ENCODE data around the gene URB1. TPM values are rescaled to one million over a fixed set of nuclear protein-coding genes. Genes with fewer than 3 reads are reported as not detected.
A peak's percentile ranks its signal among the peaks of the same experiment; 100 is the strongest.

Gene URB1
- total RNA-seq, 2 experiments from 2014 or later = 15.8 to 16.5 TPM

DNA sequence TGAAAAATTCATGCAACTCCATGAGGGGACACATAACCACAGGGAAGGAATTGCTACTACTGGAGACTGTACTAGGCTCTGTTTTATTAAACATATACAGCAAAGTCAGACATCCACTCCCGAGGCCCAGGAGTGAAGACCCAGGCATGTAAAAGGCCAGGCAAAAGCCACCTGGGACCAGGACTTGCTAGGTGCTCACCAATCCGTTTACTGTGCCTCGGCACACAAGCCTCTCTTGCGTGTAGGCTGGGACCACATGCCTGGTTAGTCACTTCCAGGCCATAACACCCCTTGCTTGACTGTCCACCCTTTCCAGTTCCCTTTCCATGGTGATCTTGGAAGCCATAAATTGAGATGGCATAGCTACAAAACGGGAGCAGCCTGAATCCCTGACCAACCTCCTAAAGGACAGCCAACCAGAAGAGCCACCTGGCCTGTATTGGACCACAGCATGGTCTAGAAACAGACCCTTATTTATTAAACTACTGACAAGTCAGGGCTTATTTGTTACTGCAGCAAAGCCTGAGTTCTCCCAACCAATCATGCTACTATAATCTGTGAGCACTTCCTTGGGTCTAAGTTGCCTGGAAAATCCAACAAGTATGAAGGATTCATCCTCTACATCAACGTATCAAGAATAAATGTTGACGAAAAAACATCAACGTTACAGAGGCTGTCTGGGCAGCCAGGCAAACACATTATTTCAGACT lies 39.7 kb downstream of the URB1 start:
- POLR2A ChIA-PET = no interaction called here
- H3K36me3 Mint-ChIP-seq = peaks cover 27% of the 10 kb centered on the region

DNA sequence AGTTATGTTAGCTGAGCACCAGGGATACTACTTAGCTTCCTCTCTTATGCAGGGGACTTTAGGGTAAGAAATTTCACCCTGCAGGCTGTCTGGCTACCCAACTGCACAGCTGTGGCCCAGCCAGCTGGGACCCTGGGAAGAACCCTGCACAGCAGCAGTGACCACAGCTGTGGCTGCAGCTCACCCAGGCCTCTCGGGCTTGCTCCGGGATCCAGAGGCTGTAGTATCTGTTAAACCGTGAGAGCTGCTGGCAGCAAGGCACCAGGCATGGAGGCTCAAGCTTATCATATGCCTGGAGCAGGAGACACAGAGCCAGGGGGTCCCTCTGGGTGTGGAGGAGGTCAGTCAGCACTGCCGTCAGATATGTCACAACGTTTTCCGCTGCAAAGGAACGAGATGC lies 40.3 kb downstream of the URB1 start:
- Mint-ChIP-seq H3K27ac (no peak overlapping the region), H3K9me3 (no peaks in the 10 kb centered on the region), H3K27me3 (no peaks in the 10 kb centered on the region), H3K4me1 (peaks cover 7% of the 10 kb centered on the region), H3K4me3 (no peak overlapping the region), H3K36me3 (peaks cover 31% of the 10 kb centered on the region)
- ATAC-seq (ENCODE audit: low read depth) (no peak), DNase-seq (no peak)
- POLR2A ChIA-PET = no interaction called here

More for the DNA sequence above, 39.7 kb downstream of the URB1 start:
- peaks cover 7% of the 10 kb centered on the region for H3K4me1 Mint-ChIP-seq
- no peaks in the 10 kb centered on the region for H3K9me3 Mint-ChIP-seq
- ATAC-seq (ENCODE audit: low read depth) = no peak
- no peak for DNase-seq
- no peak overlapping the region for H3K4me3 Mint-ChIP-seq
- no peak overlapping the region for H3K27ac Mint-ChIP-seq
- H3K27me3 Mint-ChIP-seq = no peaks in the 10 kb centered on the region

DNA sequence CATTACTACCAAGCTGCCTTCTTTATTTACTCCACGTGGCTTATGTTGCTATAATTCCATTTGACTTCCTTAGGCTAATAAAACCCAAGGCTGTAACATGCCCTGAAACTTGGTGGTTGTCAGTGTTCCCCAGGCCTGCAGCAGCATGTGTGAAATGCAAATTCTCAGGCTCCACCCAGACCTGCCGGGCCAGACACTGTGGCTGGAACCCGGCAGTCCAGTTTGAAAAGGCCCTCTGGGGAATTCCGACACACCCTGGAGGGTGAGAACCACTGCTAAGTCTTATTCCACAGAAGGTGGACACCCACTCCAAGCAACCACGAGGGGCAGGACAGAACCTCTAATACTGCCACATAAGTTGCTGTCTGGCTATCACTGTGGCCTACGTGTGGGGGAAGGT lies 41.4 kb downstream of the URB1 start:
- no peaks in the 10 kb centered on the region for H3K27me3 Mint-ChIP-seq
- POLR2A ChIA-PET = no interaction called here
- H3K4me1 Mint-ChIP-seq = peaks cover 7% of the 10 kb centered on the region
- H3K9me3 Mint-ChIP-seq = no peaks in the 10 kb centered on the region
- DNase-seq = no peak
- H3K36me3 Mint-ChIP-seq = peaks cover 41% of the 10 kb centered on the region
- H3K27ac Mint-ChIP-seq = no peak overlapping the region
- H3K4me3 Mint-ChIP-seq = no peak overlapping the region
- no peak for ATAC-seq (ENCODE audit: low read depth)

DNA sequence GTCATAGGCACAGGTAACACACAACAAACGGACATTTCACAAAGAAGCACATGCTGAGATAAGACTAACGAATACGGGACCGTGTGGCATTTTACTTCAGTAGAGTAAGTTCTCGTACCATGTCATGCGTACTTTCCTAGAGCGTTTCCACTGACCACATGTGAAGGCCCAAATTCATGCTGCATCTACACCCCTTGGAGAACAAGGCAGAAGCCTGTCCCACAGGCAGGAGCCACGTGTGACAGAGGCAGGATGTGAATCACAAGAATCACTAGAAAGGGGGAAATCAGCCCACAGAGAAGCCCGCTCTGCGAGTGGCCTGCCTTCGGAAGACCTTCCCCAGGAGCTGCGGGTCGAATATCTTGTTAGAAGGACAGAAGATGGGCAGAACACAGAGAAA lies 41.8 kb downstream of the URB1 start:
- POLR2A ChIA-PET = no interaction called here

DNA sequence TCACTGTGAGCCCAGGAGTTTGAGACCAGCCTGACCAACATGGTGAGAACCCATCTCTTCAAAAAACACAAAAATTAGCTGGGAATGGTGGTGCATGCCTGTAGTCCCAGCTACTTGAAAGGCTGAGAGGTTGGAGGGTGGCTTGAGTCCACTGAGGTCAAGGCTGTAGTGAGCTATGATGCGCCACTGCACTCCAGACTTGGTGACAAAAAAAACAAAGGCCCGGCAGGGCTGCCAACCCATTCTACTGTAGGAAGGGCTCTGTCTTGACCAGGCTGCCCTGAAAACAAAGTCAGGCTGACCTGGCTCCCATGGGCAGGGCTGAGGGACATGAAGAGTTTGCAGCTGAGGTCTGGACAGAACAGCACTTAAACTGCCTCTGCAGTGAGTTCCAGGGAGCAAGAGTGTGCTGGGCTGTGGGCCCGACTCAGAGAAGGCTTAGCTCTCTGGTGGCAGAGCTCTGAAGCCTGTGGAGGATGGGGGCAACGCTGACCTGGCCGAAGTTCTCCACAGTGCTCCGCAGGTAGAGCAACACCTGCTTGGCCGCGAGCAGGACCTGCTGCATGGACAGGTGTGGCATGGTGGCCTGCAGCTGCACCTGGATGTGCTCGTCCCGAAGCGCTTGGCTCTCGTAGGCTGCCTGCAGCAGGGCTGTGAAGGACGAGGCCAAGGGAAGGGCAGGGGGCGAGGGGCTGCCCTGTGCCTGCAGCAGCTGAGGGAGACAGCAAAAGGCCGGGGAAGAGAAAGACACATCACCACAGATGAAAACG lies 42.4 kb downstream of the URB1 start:
- H3K36me3 Mint-ChIP-seq = peaks cover 45% of the 10 kb centered on the region
- ATAC-seq (ENCODE audit: low read depth) = no peak
- H3K4me1 Mint-ChIP-seq = peaks cover 7% of the 10 kb centered on the region
- POLR2A ChIA-PET = no interaction called here
- H3K27ac Mint-ChIP-seq = peak overlapping the region; percentile 30
- no peak overlapping the region for H3K4me3 Mint-ChIP-seq
- H3K27me3 Mint-ChIP-seq = no peaks in the 10 kb centered on the region
- H3K9me3 Mint-ChIP-seq = no peaks in the 10 kb centered on the region
- no peak for DNase-seq

More for the DNA sequence above, 41.8 kb downstream of the URB1 start:
- ATAC-seq (ENCODE audit: low read depth) (no peak), DNase-seq (no peak)
- Mint-ChIP-seq H3K9me3 (no peaks in the 10 kb centered on the region), H3K4me1 (peaks cover 7% of the 10 kb centered on the region), H3K27me3 (no peaks in the 10 kb centered on the region), H3K27ac (peak overlapping the region; percentile 30), H3K36me3 (peaks cover 44% of the 10 kb centered on the region), H3K4me3 (no peak overlapping the region)

DNA sequence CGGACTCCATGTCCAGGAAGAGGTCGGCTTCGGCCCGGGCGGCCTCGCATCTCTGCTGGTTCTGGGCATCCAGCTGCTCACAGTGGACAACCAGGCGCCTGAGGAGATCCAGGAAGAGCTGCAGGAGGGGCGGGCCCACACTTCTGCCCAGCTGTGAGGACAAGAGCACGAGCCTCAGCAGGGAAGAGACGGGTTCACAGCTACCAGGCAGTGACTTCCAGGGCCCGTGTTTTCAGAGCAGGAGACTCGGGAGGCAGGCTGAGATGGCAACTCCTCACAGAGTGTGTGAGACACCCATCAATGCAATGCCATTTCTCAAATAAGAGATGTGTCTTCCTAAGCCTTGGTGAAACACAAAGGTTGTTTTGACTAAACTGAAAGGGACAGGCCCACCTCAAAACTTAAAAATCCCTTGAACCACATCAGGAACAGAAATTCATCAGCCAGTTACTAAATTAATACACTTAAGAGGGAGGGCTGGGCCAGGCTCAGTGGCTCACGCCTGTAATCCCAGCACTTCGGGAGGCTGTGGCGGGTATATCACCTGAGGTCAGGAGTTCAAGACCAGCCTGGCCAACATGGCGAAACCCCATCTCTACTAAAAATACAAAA lies 43.4 kb downstream of the URB1 start:
- POLR2A ChIA-PET = no interaction called here

DNA sequence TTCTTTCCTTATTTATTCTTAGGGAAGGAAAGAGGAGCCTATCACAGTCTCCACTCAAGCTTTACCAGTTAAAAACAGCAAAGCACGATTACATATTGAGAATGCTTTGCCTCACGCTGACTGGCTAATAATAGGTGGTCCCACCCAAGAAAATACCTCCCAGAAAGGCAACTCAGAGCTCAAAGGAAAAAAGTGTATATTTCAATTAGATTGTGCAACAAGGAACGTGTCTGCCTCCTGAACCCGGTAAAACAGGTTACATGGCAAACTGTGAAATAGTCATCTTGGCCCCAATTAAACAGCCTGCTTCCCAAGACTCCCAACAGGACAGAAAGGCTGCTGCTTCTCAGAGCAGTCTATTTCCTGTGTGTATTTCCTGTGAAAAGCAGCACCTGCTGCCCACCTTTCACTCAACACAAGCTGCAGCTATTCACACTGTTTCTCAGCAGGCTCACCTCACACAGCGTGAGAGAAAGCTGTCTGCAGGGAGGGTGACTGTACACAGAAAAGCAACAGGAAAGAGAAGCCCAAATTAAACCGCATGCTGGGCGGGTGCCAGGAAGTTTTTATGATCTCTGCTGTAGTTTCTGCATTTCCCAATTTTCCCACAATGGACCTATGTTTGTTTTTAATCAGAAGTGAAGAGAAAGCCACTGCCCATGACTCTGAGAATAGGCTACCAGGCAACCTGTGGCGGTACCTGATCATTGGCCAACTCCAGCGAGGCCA lies 44.0 kb downstream of the URB1 start:
- POLR2A ChIA-PET = no interaction called here
- DNase-seq = no peak
- Mint-ChIP-seq H3K27me3 (no peaks in the 10 kb centered on the region), H3K9me3 (peaks cover 8% of the 10 kb centered on the region), H3K4me1 (peaks cover 7% of the 10 kb centered on the region), H3K36me3 (peaks cover 56% of the 10 kb centered on the region), H3K4me3 (no peak overlapping the region), H3K27ac (no peak overlapping the region)
- ATAC-seq (ENCODE audit: low read depth) = no peak

More for the DNA sequence above, 43.4 kb downstream of the URB1 start:
- H3K4me1 Mint-ChIP-seq = peaks cover 7% of the 10 kb centered on the region
- peaks cover 51% of the 10 kb centered on the region for H3K36me3 Mint-ChIP-seq
- no peaks in the 10 kb centered on the region for H3K27me3 Mint-ChIP-seq
- peaks cover 6% of the 10 kb centered on the region for H3K9me3 Mint-ChIP-seq
- no peak for DNase-seq
- H3K4me3 Mint-ChIP-seq = no peak overlapping the region
- no peak for ATAC-seq (ENCODE audit: low read depth)
- H3K27ac Mint-ChIP-seq = no peak overlapping the region

DNA sequence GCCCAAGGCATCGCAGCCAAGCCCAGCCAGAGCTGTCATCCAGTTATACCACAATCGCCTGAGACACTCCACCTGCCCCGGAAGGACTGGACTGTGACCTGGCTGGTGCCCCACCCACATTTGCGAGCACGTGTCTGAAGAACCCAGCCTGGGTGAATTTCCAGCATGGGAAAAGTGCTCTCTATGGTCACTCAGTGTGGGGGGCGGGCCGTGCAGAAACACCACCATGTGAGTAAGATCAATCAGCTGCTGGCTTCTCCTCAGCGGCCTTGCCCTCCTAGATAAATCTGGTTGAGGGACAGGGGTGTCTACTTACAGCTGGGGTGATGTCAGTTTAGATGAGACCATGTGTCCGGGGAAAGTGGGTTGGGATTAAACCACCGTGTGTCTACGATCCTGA lies 44.8 kb downstream of the URB1 start:
- DNase-seq = no peak
- Mint-ChIP-seq H3K27me3 (no peaks in the 10 kb centered on the region), H3K9me3 (peaks cover 8% of the 10 kb centered on the region), H3K36me3 (peaks cover 64% of the 10 kb centered on the region), H3K27ac (no peak overlapping the region), H3K4me1 (peaks cover 7% of the 10 kb centered on the region), H3K4me3 (no peak overlapping the region)
- POLR2A ChIA-PET = no interaction called here
- ATAC-seq (ENCODE audit: low read depth) = no peak

DNA sequence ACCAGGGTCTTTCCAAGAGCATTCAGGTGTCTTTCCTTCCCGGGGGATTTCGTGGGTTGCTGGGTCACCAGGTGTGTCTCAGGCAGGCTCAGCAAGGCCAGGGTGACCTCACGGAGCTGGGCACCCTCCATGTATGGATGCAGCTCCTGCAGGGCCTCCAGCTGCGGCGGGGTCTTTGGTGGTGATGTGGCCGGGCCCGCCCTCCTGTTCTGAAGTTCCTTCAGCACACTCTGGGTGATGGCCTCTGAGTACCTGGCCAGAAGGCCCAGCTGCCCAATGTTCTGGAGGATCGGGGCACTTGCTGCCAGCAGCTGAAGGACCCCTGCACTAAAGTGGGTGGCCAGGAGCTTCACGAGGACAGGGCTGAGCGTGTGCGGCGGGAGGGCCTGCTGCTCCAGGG lies 45.5 kb downstream of the URB1 start:
- H3K4me3 Mint-ChIP-seq = no peak overlapping the region
- peaks cover 64% of the 10 kb centered on the region for H3K36me3 Mint-ChIP-seq
- H3K4me1 Mint-ChIP-seq = peaks cover 7% of the 10 kb centered on the region
- peaks cover 8% of the 10 kb centered on the region for H3K9me3 Mint-ChIP-seq
- peak; percentile 8 for DNase-seq
- POLR2A ChIA-PET = no interaction called here
- ATAC-seq (ENCODE audit: low read depth) = no peak
- H3K27ac Mint-ChIP-seq = no peak overlapping the region
- H3K27me3 Mint-ChIP-seq = no peaks in the 10 kb centered on the region

DNA sequence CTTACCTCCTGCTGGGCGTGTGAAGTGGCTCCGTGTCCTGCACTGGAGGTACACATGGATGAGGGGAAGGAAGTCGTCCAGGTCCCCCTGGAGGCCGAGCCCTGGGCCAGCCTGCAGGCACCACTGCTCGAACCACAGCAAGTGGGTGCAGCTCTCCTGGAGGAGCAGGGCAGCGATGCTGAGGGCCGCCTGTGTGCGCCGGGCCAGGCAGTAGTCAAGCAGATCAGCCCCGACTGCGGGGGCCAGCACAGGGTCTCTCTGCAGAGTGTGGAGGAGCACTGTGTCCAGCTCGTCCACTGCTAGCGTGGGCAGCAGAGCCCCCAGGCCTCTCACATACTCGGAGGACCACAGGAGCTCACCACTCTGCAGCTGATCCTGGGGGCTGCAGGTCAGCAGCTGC lies 45.9 kb downstream of the URB1 start:
- H3K9me3 Mint-ChIP-seq = peaks cover 8% of the 10 kb centered on the region
- no peak overlapping the region for H3K27ac Mint-ChIP-seq
- H3K27me3 Mint-ChIP-seq = no peaks in the 10 kb centered on the region
- no peak for ATAC-seq (ENCODE audit: low read depth)
- POLR2A ChIA-PET = no interaction called here
- H3K36me3 Mint-ChIP-seq = peaks cover 61% of the 10 kb centered on the region
- DNase-seq = no peak
- peaks cover 7% of the 10 kb centered on the region for H3K4me1 Mint-ChIP-seq
- H3K4me3 Mint-ChIP-seq = no peak overlapping the region

DNA sequence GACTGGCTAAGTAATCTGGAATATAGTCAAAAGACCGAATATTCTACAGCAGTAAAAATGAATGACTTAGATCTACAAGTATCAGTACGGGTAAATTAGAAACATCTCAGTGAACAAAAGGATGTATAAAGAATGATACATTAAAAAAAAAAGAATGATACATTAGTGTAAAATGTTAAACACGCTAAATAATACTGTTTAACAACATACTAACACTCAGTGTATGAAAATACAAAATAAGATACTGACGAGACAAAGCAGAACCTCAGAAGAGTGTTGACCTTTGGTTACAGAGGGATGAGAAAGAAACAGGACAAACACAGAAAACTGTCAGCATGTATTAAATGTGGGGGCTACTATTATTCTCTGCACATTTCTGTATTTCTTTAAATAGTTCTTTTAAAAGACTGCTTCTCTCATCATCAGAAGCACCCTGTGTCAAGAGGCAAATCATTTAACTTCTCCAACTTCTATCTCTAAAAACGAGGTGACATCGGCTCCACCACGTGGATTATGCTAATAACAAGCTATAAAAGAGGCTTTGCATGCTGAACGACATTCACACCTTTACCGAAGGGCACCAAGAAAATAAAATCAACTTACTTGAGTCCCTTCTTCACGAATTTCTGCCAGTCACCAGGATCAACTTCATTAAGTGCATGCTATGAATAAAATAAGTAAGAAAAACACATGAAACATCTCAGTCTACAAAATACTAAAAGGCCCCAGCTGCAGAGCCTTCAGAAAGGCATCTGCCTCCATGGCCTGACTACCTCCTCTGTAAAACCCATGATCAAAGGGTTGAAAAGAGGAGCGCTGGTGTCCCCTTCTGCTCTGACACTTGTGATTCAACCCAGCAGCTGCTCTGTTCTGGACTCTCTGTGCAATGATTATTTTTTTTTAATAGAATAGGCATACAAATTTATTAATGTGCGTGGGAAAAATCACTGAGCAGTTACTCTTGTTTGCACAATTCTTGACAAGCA lies 51.7 kb downstream of the URB1 start:
- H3K9me3 Mint-ChIP-seq = peaks cover 8% of the 10 kb centered on the region
- peaks cover 47% of the 10 kb centered on the region for H3K36me3 Mint-ChIP-seq
- H3K27me3 Mint-ChIP-seq = no peaks in the 10 kb centered on the region
- no peak overlapping the region for H3K4me3 Mint-ChIP-seq
- POLR2A ChIA-PET = no interaction called here
- no peak for ATAC-seq (ENCODE audit: low read depth)
- H3K4me1 Mint-ChIP-seq = no peaks in the 10 kb centered on the region
- no peak for DNase-seq
- H3K27ac Mint-ChIP-seq = no peak overlapping the region

DNA sequence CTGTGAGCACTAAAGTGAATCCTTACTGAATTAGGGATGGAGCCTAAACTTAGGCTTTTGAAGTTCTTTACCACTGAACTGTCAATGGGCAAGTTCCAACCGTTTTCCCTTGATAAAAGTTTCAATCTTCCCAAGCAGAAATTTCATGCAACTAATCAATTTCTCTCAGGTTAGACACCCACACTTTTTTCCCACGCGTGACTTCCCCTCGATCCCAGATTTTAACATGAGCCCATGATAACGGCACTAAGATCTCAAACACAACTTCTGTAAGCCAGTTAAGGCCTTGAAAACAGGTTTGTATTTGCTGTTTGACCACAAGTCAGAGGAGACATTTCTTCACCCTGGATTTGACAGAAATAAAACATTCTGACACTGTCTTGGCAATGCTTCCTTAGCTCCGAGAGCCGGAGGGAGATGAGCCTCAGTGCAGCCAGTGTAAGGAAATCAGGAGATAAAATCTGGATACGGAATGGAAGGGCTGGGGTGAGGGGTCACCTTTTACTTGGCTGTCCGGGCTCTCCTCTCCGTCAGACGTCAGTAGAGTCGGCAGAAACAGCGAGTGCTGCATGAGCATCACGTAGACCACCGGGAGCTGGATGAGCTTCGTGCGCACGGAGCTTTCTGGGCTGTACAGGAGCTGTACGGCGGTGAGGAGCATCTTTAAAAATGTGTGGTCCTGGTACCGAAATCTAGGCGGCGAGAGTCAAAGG lies 54.4 kb downstream of the URB1 start:
- Mint-ChIP-seq H3K9me3 (no peaks in the 10 kb centered on the region), H3K4me1 (no peaks in the 10 kb centered on the region), H3K27ac (no peak overlapping the region), H3K36me3 (peaks cover 32% of the 10 kb centered on the region), H3K27me3 (no peaks in the 10 kb centered on the region), H3K4me3 (no peak overlapping the region)
- POLR2A ChIA-PET = no interaction called here
- no peak for ATAC-seq (ENCODE audit: low read depth)
- DNase-seq = no peak

All from activated naive CD8-positive, alpha-beta T cell treated with anti-CD3 and anti-CD28 coated beads, Interleukin-2, amount 10 ng/mL, durations not matched to agents 7 days and 5 days (primary cell).